ENCODE results near the gene ST6GALNAC5. TPM values are rescaled to one million over a fixed set of nuclear protein-coding genes. Genes with fewer than 3 reads are reported as not detected.

ST6GALNAC5 gene
- polyA plus RNA-seq, 4 donors: 0.90 to 4.0 TPM; not detected in 2

GRCh38 chr1:77015748-77016341 is 148.6 kb downstream of the ST6GALNAC5 start:
- DNase-seq: no peak
- no peaks in the 10 kb centered on the region for H3K36me3 ChIP-seq (ENCODE audit: control insufficient read depth in 3 of 3, insufficient read depth in 2 of 3, low read depth in 1 of 3, low read length in 3 of 3)
- no peak overlapping the region for H3K4me3 ChIP-seq (ENCODE audit: low read depth in 1 of 3, low read length in 3 of 3)
- H3K9me3 ChIP-seq (ENCODE audit: control insufficient read depth in 2 of 2, insufficient read depth in 1 of 2, low read depth in 1 of 2, low read length in 1 of 2): no peaks in the 10 kb centered on the region
- no peaks in the 10 kb centered on the region for H3K4me1 ChIP-seq (ENCODE audit: control insufficient read depth in 3 of 3, insufficient read depth in 2 of 3, low read depth in 1 of 3, low read length in 2 of 3)
- no peak overlapping the region for H3K27ac ChIP-seq (ENCODE audit: low read depth in 1 of 3, low read length in 2 of 3)
- H3K27me3 ChIP-seq (ENCODE audit: control insufficient read depth in 3 of 3, insufficient read depth in 3 of 3, low read length in 3 of 3): peaks cover 0 to 2% (median 0%) of the 10 kb centered on the region in 3 donors
- no peak for FAIRE-seq
- WGBS, 3 donors: 87 to 94% (median 91%) methylated on average over 2 of the region's 2 CpGs

GRCh38 chr1:77016386-77016985 is 149.2 kb downstream of the ST6GALNAC5 start:
- no peaks in the 10 kb centered on the region for H3K9me3 ChIP-seq (ENCODE audit: control insufficient read depth in 2 of 2, insufficient read depth in 1 of 2, low read depth in 1 of 2, low read length in 1 of 2)
- peaks cover 0 to 2% (median 0%) of the 10 kb centered on the region in 3 donors for H3K27me3 ChIP-seq (ENCODE audit: control insufficient read depth in 3 of 3, insufficient read depth in 3 of 3, low read length in 3 of 3)
- H3K4me1 ChIP-seq (ENCODE audit: control insufficient read depth in 3 of 3, insufficient read depth in 2 of 3, low read depth in 1 of 3, low read length in 2 of 3): no peaks in the 10 kb centered on the region
- DNase-seq: no peak
- H3K4me3 ChIP-seq (ENCODE audit: low read depth in 1 of 3, low read length in 3 of 3): no peak overlapping the region
- H3K36me3 ChIP-seq (ENCODE audit: control insufficient read depth in 3 of 3, insufficient read depth in 2 of 3, low read depth in 1 of 3, low read length in 3 of 3): no peaks in the 10 kb centered on the region
- no peak overlapping the region for H3K27ac ChIP-seq (ENCODE audit: low read depth in 1 of 3, low read length in 2 of 3)
- FAIRE-seq: no peak
- 71 to 76% (median 73%) methylated on average over 2 of the region's 2 CpGs for WGBS, 3 donors

- peaks cover 0 to 2% (median 0%) of the 10 kb centered on the region in 3 donors for H3K27me3 ChIP-seq (ENCODE audit: control insufficient read depth in 3 of 3, insufficient read depth in 3 of 3, low read length in 3 of 3)
- DNase-seq (no peak), FAIRE-seq (no peak)
- H3K27ac ChIP-seq (ENCODE audit: low read depth in 1 of 3, low read length in 2 of 3): no peak overlapping the region
- H3K9me3 ChIP-seq (ENCODE audit: control insufficient read depth in 2 of 2, insufficient read depth in 1 of 2, low read depth in 1 of 2, low read length in 1 of 2): no peaks in the 10 kb centered on the region
- 35 to 46% (median 39%) methylated on average over 3 of the region's 3 CpGs for WGBS, 3 donors
- no peak overlapping the region for H3K4me3 ChIP-seq (ENCODE audit: low read depth in 1 of 3, low read length in 3 of 3)
- no peaks in the 10 kb centered on the region for H3K4me1 ChIP-seq (ENCODE audit: control insufficient read depth in 3 of 3, insufficient read depth in 2 of 3, low read depth in 1 of 3, low read length in 2 of 3)
- H3K36me3 ChIP-seq (ENCODE audit: control insufficient read depth in 3 of 3, insufficient read depth in 2 of 3, low read depth in 1 of 3, low read length in 3 of 3): no peaks in the 10 kb centered on the region
These were observed 151.0 kb downstream of the ST6GALNAC5 start for GRCh38 chr1:77018311-77018710.

GRCh38 chr1:77018761-77019160 is 151.5 kb downstream of the ST6GALNAC5 start:
- H3K9me3 ChIP-seq (ENCODE audit: control insufficient read depth in 2 of 2, insufficient read depth in 1 of 2, low read depth in 1 of 2, low read length in 1 of 2): no peaks in the 10 kb centered on the region
- no peak for DNase-seq
- H3K27me3 ChIP-seq (ENCODE audit: control insufficient read depth in 3 of 3, insufficient read depth in 3 of 3, low read length in 3 of 3): peaks cover 0 to 2% (median 0%) of the 10 kb centered on the region in 3 donors
- H3K4me3 ChIP-seq (ENCODE audit: low read depth in 1 of 3, low read length in 3 of 3): no peak overlapping the region
- WGBS, 3 donors: 79 to 93% (median 79%) methylated on average over 1 of the region's 1 CpG
- FAIRE-seq: no peak
- H3K36me3 ChIP-seq (ENCODE audit: control insufficient read depth in 3 of 3, insufficient read depth in 2 of 3, low read depth in 1 of 3, low read length in 3 of 3): no peaks in the 10 kb centered on the region
- no peaks in the 10 kb centered on the region for H3K4me1 ChIP-seq (ENCODE audit: control insufficient read depth in 3 of 3, insufficient read depth in 2 of 3, low read depth in 1 of 3, low read length in 2 of 3)
- no peak overlapping the region for H3K27ac ChIP-seq (ENCODE audit: low read depth in 1 of 3, low read length in 2 of 3)

GRCh38 chr1:77021732-77022131 is 154.5 kb downstream of the ST6GALNAC5 start:
- DNase-seq: no peak
- 73 to 77% (median 74%) methylated on average over 2 of the region's 2 CpGs for WGBS, 3 donors

GRCh38 chr1:77024500-77024899 is 157.2 kb downstream of the ST6GALNAC5 start:
- DNase-seq: no peak
- Histone ChIP-seq H3K4me1 (ENCODE audit: control insufficient read depth in 3 of 3, insufficient read depth in 2 of 3, low read depth in 1 of 3, low read length in 2 of 3) (no peaks in the 10 kb centered on the region), H3K27me3 (ENCODE audit: control insufficient read depth in 3 of 3, insufficient read depth in 3 of 3, low read length in 3 of 3) (peaks cover 0 to 2% (median 0%) of the 10 kb centered on the region in 3 donors), H3K4me3 (ENCODE audit: low read depth in 1 of 3, low read length in 3 of 3) (no peak overlapping the region), H3K36me3 (ENCODE audit: control insufficient read depth in 3 of 3, insufficient read depth in 2 of 3, low read depth in 1 of 3, low read length in 3 of 3) (no peaks in the 10 kb centered on the region), H3K9me3 (ENCODE audit: control insufficient read depth in 2 of 2, insufficient read depth in 1 of 2, low read depth in 1 of 2, low read length in 1 of 2) (no peaks in the 10 kb centered on the region), H3K27ac (ENCODE audit: low read depth in 1 of 3, low read length in 2 of 3) (no peak overlapping the region)
- WGBS, 3 donors: 63 to 82% (median 69%) methylated on average over 4 of the region's 4 CpGs
- FAIRE-seq: no peak

More at GRCh38 chr1:77021732-77022131, 154.5 kb downstream of the ST6GALNAC5 start:
- H3K36me3 ChIP-seq (ENCODE audit: control insufficient read depth in 3 of 3, insufficient read depth in 2 of 3, low read depth in 1 of 3, low read length in 3 of 3): no peaks in the 10 kb centered on the region
- no peaks in the 10 kb centered on the region for H3K9me3 ChIP-seq (ENCODE audit: control insufficient read depth in 2 of 2, insufficient read depth in 1 of 2, low read depth in 1 of 2, low read length in 1 of 2)
- no peak overlapping the region for H3K27ac ChIP-seq (ENCODE audit: low read depth in 1 of 3, low read length in 2 of 3)
- peaks cover 0 to 2% (median 0%) of the 10 kb centered on the region in 3 donors for H3K27me3 ChIP-seq (ENCODE audit: control insufficient read depth in 3 of 3, insufficient read depth in 3 of 3, low read length in 3 of 3)
- H3K4me1 ChIP-seq (ENCODE audit: control insufficient read depth in 3 of 3, insufficient read depth in 2 of 3, low read depth in 1 of 3, low read length in 2 of 3): no peaks in the 10 kb centered on the region
- FAIRE-seq: no peak
- H3K4me3 ChIP-seq (ENCODE audit: low read depth in 1 of 3, low read length in 3 of 3): no peak overlapping the region

- Histone ChIP-seq H3K4me1 (ENCODE audit: control insufficient read depth in 3 of 3, insufficient read depth in 2 of 3, low read depth in 1 of 3, low read length in 2 of 3) (no peaks in the 10 kb centered on the region), H3K27ac (ENCODE audit: low read depth in 1 of 3, low read length in 2 of 3) (no peak overlapping the region), H3K36me3 (ENCODE audit: control insufficient read depth in 3 of 3, insufficient read depth in 2 of 3, low read depth in 1 of 3, low read length in 3 of 3) (no peaks in the 10 kb centered on the region), H3K4me3 (ENCODE audit: low read depth in 1 of 3, low read length in 3 of 3) (no peak overlapping the region), H3K27me3 (ENCODE audit: control insufficient read depth in 3 of 3, insufficient read depth in 3 of 3, low read length in 3 of 3) (peaks cover 0 to 1% (median 0%) of the 10 kb centered on the region in 3 donors), H3K9me3 (ENCODE audit: control insufficient read depth in 2 of 2, insufficient read depth in 1 of 2, low read depth in 1 of 2, low read length in 1 of 2) (no peaks in the 10 kb centered on the region)
- WGBS, 3 donors: 69 to 87% (median 70%) methylated on average over 5 of the region's 5 CpGs
- DNase-seq (no peak), FAIRE-seq (no peak)
These were observed 158.3 kb downstream of the ST6GALNAC5 start for GRCh38 chr1:77025599-77025998.

GRCh38 chr1:77026135-77026534 is 158.9 kb downstream of the ST6GALNAC5 start:
- FAIRE-seq: no peak
- Histone ChIP-seq H3K27me3 (ENCODE audit: control insufficient read depth in 3 of 3, insufficient read depth in 3 of 3, low read length in 3 of 3) (no peaks in the 10 kb centered on the region), H3K4me1 (ENCODE audit: control insufficient read depth in 3 of 3, insufficient read depth in 2 of 3, low read depth in 1 of 3, low read length in 2 of 3) (no peaks in the 10 kb centered on the region), H3K4me3 (ENCODE audit: low read depth in 1 of 3, low read length in 3 of 3) (no peak overlapping the region), H3K9me3 (ENCODE audit: control insufficient read depth in 2 of 2, insufficient read depth in 1 of 2, low read depth in 1 of 2, low read length in 1 of 2) (no peaks in the 10 kb centered on the region), H3K27ac (ENCODE audit: low read depth in 1 of 3, low read length in 2 of 3) (no peak overlapping the region), H3K36me3 (ENCODE audit: control insufficient read depth in 3 of 3, insufficient read depth in 2 of 3, low read depth in 1 of 3, low read length in 3 of 3) (no peaks in the 10 kb centered on the region)
- DNase-seq: no peak
- WGBS, 3 donors: 39 to 73% (median 51%) methylated on average over 2 of the region's 2 CpGs
